ENCODE results near the gene TOB1.

TOB1 gene

DNA sequence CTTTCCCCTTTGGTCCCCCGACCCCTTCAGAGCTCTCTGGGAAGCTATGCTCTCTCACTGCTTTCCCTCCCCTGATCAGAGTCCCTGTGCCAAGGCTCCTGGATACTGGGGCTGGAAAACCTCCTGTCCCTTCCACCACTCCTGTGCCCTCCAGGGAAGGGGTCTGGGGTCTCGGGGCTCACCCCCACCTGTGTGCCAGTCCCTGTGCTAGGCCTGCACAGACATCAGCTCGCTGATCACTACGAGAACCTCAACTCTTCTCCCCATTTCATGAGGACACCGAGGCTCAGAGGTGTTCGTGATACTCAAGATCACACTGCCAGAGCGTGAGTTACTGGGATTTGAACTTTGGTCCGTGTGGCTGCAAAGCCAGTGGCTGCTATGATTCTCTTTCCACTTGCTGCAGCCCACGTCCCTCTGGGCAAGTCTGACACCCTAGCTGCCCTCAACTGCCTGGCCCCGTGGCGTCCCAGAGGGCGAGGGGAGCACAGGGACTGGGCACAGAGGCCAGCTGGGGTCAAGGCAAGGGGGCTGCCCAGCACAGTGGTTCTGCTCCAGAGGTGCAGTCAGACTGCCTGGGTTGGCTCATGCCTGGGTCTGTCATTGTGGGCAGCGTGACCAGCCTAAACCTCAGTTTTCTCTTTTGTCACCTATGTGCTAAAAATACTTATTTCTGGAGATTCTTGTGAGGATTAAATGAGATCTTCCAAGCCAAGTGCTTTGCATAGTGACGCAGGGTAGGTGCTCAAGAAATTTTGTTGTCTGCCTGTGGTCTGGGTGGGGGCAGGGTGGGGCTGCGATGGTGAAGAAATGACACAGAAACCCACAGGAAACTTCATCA lies 43.8 kb upstream of the TOB1 start:
- ChIA-PET POLR2A (interaction anchor here (1.2 kb wide), 1 partner anchor 44 kb away, joined by 4 read pairs; the partner anchor contains the start of gene TOB1), CTCF (no interaction called here)
- no peak overlapping the region for H3K4me3 ChIP-seq (ENCODE audit: low read depth, low read length)
- no peak for DNase-seq (ENCODE audit: low read depth, low spot score)
- TF ChIP-seq CTCF (IDR thresholded peaks at IDR 0.05; ENCODE audit: insufficient read depth, low read length, missing control alignments) = no peak

DNA sequence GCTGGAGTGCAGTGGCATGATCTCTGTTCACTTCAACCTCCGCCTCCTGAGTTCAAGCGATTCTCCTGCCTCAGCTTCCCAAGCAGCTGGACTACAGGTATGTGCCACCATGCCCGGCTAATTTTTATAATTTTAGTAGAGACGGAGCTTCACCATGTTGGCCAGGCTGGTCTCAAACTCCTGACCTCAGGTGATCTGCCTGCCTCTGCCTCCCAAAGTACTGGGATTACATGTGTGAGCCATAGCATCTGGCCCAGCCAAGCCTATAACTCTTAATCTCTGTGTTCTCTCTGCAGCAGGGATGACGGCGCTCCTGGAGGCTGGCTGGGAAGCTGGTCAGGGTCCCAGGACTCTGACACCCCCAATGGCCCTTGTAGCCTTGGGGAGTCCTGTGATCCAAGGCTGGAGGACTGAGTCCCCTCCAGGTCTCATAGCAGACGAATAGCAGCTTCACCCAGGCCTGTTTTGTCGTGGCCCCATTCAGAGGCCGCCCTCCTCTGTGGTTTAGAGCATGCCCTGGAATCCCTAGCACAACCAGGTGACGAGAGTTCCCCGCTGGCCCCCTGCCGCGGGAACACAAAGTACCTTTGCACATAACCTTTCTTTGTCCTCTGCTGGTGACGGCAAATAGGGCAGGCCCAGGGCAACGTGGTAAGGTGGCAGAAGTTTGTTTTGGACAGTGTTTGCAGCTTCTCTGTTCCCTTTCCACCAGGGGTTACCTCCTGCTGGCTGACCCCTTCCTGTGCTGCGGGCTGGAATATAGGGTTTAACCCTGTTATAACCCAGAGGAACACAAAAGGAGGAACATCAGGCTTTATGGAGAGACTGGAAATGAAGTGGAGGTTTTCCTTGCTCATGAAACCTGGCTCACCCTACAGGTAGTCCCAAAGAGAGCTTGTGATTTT lies 43.0 kb upstream of the TOB1 start:
- ChIA-PET CTCF (no interaction called here), POLR2A (interaction anchor here (1.2 kb wide), 1 partner anchor 43 kb away, joined by 4 read pairs; the partner anchor contains the start of gene TOB1)
- no peak for TF ChIP-seq CTCF (IDR thresholded peaks at IDR 0.05; ENCODE audit: insufficient read depth, low read length, missing control alignments)
- no peak for DNase-seq (ENCODE audit: low read depth, low spot score)
- no peak overlapping the region for H3K4me3 ChIP-seq (ENCODE audit: low read depth, low read length)

- no peak overlapping the region for H3K4me3 ChIP-seq (ENCODE audit: low read depth, low read length)
- DNase-seq (ENCODE audit: low read depth, low spot score) = no peak
- TF ChIP-seq CTCF (IDR thresholded peaks at IDR 0.05; ENCODE audit: insufficient read depth, low read length, missing control alignments) = no peak
- ChIA-PET CTCF (no interaction called here), POLR2A (no interaction called here)
Measured at GRCh38 chr17:50908140-50908859, 42.1 kb upstream of the TOB1 start.

DNA sequence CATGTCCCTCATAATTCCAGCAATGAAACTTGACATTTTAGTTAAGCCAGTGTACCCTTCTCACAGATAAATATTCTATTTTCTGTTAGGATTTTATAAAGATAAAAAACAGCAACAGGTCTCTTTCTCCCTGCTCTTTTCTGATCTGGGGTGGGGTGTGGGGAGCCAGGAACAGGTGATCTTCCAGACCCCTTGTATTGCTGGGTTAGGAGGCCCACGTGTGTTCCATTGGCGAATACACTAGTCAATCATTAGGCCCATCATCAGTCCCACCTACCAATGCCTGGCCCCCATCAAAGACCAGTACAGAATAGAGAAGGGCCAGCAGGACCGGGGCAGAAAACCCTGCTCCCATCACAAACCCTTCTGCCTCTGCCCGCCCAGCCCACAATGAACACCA lies 40.3 kb upstream of the TOB1 start:
- ChIA-PET CTCF (interaction anchor here (1.5 kb wide), 1 partner anchor 12 kb away, joined by 3 read pairs; no protein-coding TSS in a partner anchor), POLR2A (no interaction called here)
- H3K4me3 ChIP-seq (ENCODE audit: low read depth, low read length) = no peak overlapping the region
- no peak for DNase-seq (ENCODE audit: low read depth, low spot score)
- no peak for TF ChIP-seq CTCF (IDR thresholded peaks at IDR 0.05; ENCODE audit: insufficient read depth, low read length, missing control alignments)

GRCh38 chr17:50905460-50905803 lies 39.3 kb upstream of the TOB1 start:
- no peak for TF ChIP-seq CTCF (IDR thresholded peaks at IDR 0.05; ENCODE audit: insufficient read depth, low read length, missing control alignments)
- no peak for DNase-seq (ENCODE audit: low read depth, low spot score)
- CTCF ChIA-PET = interaction anchor here (1.4 kb wide), 1 partner anchor 53 kb away, joined by 6 read pairs; no protein-coding TSS in a partner anchor
- POLR2A ChIA-PET = interaction anchor here (1.8 kb wide), 1 partner anchor 39 kb away, joined by 7 read pairs; the partner anchor contains the start of gene TOB1
- no peak overlapping the region for H3K4me3 ChIP-seq (ENCODE audit: low read depth, low read length)

Data from AG04449 (cell line).